A549 treated with AZD9567 at 1 μM for 4 hours (cell line): ENCODE measurements around the gene JPH4. TPM values are rescaled to one million over a fixed set of nuclear protein-coding genes. Genes with fewer than 3 reads are reported as not detected.

ENCODE experiments used
- total RNA-seq: library from RNA; stranded (reverse); fragments of 200-300 nt; extraction: Qiagen RNA extraction; gene quantifications from 5 replicates; pipeline ENCODE4 v1.2.3, GENCODE V29; 2022; ENCODE audit not compliant: insufficient read depth

Gene JPH4
- not detected in 5 replicates for total RNA-seq

DNA sequence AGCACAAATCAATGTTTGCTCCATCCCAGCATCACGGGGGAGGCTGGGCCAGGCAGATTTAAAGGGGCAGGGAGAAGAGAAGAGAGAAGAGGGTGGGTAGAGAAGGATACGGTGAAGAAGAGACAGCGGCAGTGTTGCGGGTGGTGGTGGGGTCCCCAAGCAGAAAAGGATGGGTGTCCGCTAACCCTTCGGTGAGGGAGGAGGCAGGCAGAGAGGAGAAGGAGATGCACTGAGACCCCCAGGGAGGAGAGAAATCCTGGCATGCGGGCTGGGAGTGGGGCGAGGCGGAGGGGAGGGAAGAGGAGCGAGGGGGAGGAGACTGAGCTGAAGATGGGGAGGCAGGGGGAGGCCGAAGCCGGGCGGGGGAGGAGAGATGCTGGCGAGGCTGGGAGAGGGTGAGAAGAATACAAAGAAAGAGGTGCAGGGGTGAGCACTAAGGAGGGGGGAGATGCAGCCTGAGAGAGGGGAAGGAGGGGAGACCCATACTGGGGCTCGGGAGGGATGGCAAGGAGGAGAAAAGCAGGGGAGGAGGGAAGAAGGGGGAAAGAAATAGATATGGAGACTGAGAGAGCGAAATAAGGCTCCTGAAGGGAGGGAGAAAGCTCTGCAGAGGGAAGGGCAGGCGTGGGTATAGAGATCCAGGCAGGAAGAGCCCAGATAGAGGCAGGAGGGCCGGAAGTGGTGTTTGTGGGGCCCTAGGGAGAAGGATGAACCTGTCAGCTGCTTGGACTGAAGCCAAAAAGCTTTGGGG, at the start of gene JPH4:
JPH4 (minus strand) TSS at position 231 of the 751 bp plus-strand sequence. CDS start 1,337 bp downstream, outside the sequence.

DNA sequence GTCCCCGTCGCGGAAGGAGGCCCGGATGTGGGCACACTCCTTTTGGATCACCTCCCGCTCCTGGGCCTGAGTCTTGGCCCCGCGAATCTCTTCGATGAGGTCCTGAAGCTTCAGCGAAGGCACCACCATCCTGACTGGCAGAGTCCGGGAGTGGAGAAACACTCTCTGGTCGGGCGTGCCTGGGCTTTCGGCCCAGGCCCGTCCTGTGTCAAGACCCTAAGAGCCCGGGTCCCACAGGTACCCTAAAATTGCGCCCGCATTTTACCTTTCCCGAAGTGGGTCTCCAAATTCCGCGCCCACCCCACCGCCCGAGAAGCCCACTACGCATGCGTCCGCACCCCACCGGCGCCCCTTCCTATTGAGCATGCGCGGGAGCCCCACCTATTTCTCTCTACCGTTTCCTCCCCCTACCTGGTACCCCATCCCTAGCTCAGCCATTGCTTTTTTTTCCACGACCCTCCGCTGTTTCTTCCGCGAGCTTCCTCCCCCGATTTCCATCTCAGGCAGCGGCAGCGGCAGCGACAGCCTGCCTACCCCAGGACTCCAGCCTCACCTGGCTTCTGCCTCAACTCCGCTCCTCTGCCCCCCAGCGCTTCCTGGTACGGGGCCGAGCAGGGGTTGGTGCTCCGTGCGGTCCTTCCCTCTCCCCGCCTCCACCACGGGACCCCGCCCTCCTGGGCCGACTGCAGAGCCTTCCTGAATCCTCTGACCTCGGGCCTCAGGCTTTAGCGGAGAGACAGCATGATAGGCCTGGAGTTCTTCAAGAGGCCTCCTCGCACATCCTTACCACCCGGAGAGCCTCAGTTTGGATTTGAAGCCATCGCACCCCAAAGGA, 11.2 kb downstream of the JPH4 start, which contains the start of gene AP1G2:
AP1G2 (minus strand) TSS at position 606 of the 835 bp plus-strand sequence; CDS start at position 129, 477 bp downstream.

DNA sequence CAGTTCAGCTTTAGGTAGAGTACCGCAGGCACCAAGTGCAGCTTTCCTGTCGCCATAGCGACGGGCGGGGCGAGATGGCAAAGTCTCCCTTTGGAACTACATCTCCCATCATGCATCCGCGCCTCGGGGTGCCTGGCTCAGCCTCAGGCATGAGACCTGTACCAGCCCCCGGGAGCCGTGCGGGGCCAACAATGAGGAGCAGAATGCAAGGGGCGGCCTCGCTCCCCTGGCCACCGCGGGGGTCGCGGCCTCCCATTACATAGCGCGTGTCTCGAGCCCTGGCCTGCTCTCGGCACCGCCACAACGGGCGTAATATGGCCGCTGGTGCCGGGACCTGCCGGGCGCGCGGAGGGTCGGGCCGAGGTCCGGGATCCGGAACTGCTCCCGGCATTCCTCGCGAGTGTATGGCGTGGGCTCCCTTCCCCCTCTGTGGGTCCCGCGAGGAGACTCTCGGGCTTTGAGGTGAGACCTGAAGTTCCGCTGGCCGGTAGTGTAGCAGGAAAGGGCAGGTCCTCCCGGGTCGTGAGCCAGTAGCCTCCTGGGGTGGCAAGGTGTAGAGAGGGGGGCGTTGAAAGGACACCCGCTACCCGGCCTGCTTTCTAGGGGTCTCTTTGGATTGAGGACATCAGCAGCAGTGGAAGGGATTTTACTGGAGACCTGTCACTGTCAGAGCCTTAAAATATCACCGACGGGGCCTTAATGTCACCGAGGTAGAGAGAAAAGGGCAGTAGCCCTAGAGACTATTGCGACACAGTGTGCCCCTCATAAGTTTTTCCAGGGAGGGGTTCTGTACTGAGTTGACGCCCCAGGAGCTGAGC, 22.5 kb downstream of the JPH4 start, which contains the start of gene THTPA:
THTPA (plus strand) TSS at position 390 of the 818 bp plus-strand sequence. CDS start 487 bp downstream, outside the sequence.

DNA sequence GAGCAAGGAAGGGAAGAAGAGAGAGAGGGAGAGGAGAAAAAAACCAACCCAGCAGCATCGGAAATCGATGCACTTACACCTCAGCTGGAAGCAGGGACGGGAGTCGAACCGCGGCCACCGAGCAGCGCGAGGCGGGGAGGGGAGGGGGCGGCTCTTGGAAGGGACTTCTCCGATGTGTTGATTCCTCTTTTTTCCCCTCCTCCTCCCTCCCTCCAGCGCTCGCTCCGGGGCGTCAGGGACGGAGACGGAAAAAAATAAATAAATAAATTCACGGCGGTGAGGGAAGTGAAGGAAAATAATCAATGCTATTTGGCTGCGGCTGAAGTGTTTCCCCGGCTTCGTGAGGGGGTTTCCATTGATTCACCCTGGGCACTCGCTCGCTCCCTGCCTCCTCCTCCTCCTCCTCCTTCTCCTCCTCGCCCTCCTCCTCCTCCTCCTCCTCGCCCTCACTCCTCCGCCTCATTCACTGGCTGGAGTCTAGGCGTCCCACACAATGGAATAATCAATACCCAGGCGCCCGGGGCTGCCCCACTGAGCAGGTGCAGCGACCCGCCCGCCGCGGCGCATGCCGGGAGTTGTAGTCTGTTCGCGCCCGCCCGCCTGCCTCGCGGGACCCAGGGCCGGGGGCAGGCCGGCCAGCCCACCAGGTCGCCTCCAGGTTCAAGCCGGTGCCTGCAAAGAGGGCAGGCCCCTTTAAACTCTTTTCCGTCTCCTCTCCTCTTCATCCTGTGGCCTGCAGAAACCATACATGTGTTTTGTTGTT, 27.1 kb downstream of the JPH4 start, which contains the start of gene ZFHX2:
ZFHX2 (minus strand) TSS at position 500 of the 763 bp plus-strand sequence. CDS start 16,440 bp downstream, outside the sequence.

Other genes with a start within 250 kb of the JPH4 start
- 5.9 to 8.7 TPM (median 6.8 TPM) in 5 replicates for gene SLC22A17, start 225.9 kb downstream of the JPH4 start, total RNA-seq
- gene EFS, start 213.6 kb downstream of the JPH4 start, total RNA-seq, result not detected in 5 replicates
- gene IL25, start 206.0 kb downstream of the JPH4 start, total RNA-seq, result not detected in 5 replicates
- gene CMTM5, start 201.7 kb downstream of the JPH4 start, total RNA-seq, result not detected in 5 replicates
- 0.02 TPM in 2 of 5 replicates, not detected in the others for gene MYH6, start 170.5 kb downstream of the JPH4 start, total RNA-seq
- not detected in 5 replicates for gene MYH7, start 143.1 kb downstream of the JPH4 start, total RNA-seq
- gene NGDN, start 109.1 kb downstream of the JPH4 start, total RNA-seq, result 53.3 to 62.7 TPM (median 61.0 TPM) in 5 replicates
- 0.48 to 0.80 TPM (median 0.64 TPM) in 5 replicates for gene ZFHX2, start 27.0 kb downstream of the JPH4 start, total RNA-seq
- 6.4 to 14.3 TPM (median 11.4 TPM) in 5 replicates for gene THTPA, start 22.5 kb downstream of the JPH4 start, total RNA-seq
- gene AP1G2, start 11.0 kb downstream of the JPH4 start, total RNA-seq, result 47.5 to 61.7 TPM (median 54.2 TPM) in 5 replicates
- gene DHRS2, start 57.6 kb upstream of the JPH4 start, total RNA-seq, result 8.9 to 13.2 TPM (median 10.4 TPM) in 5 replicates